Stimulated activated CD8-positive, alpha-beta memory T cell treated with anti-CD3 and anti-CD28 coated beads, Interleukin-4, amount 100 ng/mL, for 1 hour (primary cell): Measurements from ENCODE around the gene GLS.
"Not testable (repeated sequence)": the region's sequence is repeated elsewhere in the genome, so short reads cannot be mapped to it uniquely, and the experiment has no call there.

ENCODE experiments used
- DNase-seq, 2 donors: peaks; one replicate each; pipeline ENCODE4 v3.0.0-alpha.2; 2020; ENCODE audit warnings: low read depth in 2 of 2, low spot score in 1 of 2

The GLS gene

DNA sequence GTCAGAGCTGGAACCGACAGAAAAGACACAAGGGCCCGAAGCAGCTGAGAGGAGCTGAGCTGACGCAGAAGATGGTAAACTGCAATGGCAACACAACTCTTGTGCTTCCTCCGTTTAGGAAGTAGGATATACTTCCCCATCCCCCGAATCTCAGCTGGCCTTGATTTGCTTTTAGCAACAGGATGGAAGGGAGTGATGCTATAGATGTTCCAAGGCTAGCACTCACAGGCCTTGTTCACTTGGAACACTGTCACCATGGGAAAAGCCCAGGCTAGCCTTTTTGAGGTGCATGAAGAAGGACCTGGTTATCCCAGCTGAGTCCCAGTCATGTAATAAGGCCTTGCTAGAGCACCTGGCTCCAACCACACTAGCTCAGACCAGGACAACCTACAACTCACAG, 107.3 kb downstream of the GLS start:
- DNase-seq: no peak

DNA sequence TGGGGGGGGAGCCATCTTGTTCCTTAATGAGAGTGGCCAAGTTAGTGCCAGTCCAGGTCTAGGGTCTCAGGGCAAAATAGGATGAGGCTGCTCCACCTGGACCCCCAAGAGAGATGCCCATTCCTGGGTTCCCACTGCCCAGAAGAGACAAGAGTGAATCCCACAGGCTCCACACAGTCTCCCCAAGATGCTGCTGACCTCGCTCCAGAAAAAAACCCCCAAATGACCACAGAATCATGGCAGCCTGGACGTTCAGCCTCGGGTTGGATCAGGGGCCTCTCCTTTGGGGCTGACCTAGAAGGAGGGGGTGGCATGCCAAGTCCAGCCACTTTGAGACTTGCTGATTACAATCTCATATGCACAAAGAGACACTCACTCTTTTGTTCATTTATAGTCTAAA, 108.3 kb downstream of the GLS start:
- DNase-seq: no peak

DNA sequence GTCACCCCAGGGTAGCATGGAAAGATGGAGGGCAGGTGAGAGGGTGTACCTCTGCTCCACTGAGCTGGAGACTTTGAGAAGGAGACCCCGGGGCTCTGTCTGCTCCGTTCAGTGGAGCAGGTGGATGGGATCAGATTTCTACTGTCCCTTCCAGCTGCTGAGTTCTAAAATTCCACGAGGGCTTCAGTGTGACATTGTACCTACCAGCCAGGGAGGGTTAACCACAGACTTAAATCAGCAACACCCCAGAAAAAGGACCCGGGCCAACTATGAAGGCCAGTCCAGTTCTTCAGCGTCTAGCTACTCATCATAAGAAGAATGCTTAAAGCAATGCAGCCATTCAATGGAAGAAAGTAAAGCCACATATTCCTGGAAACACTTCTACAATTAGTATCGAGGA, 109.5 kb downstream of the GLS start:
- no peak for DNase-seq

DNA sequence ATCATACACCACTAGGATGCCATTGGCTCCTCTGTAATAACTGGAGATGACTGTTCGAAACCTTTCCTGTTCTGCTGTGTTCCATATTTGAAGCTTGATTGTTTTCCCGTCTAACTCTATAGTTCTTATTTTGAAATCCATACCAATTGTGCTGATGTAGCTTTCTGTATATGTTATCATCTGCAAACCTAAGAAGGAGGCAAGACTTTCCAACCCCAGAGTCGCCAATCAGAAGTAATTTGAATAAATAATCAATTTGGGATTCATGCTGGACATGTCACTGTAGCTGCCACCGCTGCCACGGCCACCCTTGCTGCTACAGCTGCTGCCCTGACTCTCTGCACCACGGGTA, 112.6 kb downstream of the GLS start:
- DNase-seq: no peak

DNA sequence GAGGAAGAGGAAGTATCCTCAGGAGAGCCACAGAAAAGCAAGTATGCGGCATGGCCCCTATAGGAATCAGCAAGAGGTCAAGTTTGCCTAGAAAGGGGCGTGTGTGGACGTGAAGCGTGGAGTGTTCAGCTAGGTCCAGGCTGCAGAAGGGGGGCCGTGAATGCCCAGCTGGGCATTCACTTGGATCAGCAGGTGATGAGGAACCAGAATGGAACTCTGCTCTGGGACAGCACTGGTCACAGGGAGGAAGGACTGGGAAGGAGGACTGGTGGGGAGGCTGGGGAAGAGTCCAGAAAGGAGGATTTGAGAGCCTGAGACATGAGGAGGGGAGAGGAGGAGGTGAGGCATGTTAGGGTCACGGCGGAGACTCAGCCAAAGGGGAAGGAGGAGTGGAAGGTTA, 113.5 kb downstream of the GLS start:
- no peak for DNase-seq

DNA sequence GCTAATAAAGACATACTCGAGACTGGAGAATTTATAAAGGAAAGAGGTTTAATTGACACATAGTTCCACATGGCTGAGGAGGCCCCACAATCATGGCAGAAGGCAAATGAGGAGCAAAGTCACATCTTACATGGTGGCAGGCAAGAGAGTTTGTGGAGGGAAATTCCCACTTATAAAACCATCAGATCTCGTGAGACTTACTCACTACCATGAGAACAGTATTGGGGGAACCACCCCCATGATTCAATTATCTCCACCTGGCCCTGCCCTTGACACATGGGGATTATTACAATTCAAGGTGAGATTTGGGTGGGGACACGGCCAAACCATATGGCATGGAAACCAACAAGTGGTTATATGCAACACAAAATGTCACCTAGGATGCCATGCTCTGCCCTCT, 114.7 kb downstream of the GLS start:
- not testable (repeated sequence) for DNase-seq

DNA sequence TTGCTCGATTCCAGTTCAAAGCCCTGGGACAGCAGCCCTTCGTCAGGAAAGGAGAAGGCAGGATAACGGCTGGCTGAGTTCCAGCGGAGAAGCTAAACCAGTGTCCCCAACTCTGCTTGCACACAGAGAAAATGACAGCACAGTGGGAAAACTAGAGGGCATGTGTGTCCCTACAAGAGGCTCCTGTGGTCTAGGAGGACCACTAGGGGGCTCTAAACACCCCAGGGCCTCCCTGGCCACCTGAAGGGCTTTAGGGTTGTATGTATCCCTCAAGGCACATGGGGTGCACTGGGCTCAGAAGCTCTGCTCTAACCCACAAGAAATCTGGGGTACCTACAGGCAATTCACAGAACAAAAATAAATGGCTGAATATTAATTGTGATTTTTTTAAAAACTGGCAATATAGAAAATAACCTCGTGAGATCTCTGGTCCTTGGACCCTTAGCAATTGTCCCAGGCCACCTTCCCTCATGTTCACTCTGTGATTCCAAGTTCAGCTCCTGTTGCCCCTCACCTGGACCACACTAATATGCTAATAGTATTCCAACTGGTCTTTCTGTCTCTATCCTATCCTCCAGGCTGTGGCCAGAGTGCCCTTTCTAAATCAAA, 115.8 kb downstream of the GLS start:
- no peak for DNase-seq

DNA sequence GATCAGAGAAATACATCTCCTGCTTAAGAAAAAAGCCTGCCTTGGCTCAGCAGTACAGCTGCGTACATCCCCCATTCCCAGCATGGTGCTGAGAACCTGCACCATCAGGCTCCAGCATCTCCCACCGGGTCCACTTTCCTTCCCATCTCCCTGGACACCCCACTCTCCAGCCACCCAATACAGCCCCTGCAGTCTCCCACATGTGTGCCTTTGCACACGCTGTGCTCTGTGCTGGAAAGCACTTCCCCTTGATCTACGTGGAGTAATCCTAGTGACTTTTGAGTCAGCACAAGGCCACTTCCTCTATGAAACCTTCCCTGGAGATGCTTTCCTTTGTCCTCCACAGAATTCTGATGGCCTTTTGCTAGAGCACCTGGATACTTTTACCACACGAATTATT, 116.3 kb downstream of the GLS start:
- no peak for DNase-seq

DNA sequence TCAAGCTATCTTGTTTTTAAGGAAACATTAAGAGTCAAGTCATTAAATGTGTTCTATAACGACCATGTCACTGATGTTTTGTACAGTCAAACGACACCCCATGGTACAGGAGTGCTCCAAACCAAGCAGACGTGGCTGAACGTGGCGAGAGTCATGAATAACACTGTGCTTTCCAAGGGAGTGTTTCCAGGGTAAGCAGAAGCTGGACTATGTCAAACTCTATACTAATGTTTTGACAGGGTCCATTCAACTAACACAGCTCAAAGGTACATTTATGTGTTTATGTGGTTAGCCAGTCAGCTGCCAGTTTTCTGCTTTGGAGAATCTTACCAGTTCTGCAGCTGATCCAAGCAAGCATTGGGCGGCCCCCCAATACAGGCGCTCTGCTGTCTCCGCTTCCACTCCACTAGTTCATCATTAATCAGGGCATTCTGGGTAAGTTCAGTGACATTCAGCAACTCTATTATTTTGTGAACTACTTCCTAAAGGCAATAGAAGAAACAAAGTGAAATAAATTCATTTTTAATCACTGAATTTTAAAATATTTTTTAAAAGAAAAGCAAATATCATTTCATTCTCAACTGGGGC, 117.0 kb downstream of the GLS start:
- DNase-seq: no peak

DNA sequence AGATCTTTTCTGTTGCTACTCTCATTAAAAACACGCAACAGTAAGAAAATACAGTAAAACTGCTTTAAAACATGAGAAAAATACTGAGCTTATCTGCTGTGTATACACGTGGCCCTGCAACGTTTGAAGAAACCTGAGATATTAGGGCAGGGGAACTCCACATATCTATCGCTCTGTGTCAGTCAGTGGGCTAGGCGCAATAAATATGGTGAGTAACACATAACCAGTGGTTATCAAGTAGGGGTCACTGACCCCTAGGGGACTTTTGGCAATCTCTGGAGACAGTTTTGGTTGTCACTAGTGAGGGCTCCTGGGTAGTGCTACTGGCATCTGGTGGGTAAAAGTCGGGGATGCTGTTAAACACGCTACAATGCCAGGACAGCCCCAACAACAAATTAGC, 118.4 kb downstream of the GLS start:
- DNase-seq: no peak

DNA sequence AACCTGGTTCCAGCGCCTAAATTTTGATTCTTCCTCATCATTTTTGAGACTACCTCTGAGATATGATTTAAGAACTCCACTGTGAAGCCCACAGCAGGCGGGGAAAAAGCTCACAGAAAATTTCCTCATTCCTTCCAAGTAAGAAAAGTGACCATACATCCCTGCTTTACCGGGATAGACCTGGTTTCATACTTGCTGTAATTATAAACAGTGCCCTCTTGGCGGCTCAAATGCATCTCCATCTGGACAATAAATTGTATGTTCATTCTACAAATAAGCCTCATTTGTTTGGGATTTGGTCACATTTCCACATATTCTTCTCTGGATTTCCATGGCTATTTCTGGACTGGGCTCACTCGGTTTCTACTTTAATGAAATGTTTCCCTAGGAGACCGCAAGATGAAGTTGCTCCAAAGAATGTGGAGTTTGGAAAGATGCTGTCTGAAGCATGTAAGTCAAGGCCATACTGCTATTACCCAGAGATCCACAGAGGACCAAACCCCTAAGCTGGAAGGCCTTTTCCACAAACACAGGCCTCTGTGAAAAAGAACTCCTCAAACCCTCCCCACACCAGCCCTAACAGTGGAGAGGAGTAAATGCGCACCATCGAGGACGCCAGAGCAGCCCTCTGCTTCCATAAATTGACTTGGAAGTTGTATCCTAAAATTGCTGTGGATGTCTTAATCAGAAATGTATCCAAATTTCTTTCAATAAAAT, 119.5 kb downstream of the GLS start:
- DNase-seq: no peak

DNA sequence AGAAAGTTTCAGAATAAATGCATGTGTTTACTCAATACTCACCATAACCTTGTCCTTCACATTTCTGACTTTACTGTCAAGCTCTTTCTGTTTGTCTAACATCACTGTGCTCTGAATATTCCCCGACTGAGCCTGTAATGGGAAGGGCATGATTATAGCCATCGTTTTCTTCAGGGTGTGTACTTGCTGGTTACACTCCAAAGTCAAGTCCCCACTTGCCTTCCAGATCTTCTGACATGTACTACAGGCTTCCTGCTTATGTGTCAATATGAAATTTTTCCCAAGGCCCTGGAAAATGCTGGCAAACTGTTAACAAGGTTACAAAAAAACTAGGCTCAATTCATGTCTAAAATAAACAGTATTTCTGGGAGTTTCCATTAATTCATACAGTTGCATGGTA, 120.4 kb downstream of the GLS start:
- no peak for DNase-seq

DNA sequence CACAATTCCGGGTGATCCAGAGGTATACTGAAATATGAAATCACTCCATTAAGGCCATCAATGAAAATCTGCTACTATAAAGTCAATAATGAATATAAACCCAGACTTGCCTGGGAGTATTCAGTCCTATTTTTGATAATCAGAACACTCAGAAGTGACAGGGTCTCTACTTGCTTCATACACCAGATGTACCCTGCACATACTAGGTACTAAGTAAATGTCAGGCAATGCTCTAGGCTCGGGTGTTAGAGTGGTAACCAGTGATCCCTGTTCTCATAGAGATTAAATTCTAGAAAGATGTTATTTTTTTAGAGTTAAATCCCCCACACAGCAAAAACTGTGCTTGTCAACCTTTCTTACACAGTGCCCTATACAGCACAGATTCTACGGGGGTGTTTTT, 121.0 kb downstream of the GLS start:
- no peak for DNase-seq

DNA sequence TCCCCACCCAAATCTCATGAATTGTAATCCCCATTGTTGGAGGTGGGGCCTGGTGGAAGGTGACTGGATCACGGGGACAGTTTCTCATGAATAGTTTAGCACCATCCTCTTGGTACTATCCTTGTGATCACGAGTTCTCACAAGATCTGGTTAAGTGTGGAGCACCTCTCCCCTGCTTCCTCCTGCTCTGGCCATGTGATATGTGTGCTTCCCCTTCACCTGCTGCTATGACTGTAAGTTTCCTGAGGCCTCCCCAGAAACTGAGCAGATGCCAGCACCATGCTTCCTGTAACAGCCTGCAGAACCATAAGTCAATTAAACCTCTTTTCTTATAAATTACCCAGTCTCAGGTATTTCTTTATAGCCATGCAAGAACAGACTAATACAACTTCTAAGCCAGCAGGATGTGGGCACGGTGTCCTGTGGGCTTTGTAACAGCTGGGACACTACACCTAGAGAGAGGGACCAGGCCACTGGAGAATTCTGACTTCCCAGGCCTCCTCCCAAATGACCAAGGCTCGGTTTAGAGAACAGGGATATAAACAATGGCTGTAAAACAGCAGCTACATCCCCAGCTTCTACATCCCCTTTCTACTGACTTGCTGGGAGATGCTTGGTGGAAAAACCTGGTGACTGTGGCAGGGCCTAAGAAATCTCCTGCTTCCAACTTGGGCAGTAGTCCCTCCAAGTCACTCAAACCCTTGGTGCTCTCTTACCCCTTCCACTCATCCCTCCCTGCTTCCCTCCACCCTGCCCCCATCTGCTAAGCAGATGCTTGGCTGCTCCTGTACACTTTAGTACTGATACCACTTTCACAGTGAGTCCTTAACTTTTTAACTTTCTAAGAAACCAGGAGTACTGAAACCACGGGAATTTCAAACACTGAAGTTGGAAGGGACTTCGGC, 123.0 kb downstream of the GLS start:
- DNase-seq: no peak

DNA sequence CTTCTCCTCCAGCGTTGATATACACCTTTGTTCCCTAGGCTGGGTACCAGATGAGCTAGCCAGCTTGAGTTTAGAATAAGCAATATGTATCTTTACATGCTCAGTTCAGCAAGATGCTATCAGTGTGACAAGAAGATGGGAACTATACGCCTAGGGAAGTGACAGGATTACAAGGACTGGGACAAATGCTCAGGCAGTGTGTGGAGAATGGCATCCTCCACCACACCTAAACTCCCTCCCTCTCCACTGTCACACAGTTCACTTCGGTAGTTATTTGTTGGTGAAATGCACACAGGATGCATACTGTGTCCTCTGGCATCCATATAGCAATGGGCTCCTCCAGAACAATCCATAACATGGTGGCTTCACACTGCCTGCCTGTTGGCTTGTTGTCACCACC, 125.7 kb downstream of the GLS start:
- DNase-seq: no peak

DNA sequence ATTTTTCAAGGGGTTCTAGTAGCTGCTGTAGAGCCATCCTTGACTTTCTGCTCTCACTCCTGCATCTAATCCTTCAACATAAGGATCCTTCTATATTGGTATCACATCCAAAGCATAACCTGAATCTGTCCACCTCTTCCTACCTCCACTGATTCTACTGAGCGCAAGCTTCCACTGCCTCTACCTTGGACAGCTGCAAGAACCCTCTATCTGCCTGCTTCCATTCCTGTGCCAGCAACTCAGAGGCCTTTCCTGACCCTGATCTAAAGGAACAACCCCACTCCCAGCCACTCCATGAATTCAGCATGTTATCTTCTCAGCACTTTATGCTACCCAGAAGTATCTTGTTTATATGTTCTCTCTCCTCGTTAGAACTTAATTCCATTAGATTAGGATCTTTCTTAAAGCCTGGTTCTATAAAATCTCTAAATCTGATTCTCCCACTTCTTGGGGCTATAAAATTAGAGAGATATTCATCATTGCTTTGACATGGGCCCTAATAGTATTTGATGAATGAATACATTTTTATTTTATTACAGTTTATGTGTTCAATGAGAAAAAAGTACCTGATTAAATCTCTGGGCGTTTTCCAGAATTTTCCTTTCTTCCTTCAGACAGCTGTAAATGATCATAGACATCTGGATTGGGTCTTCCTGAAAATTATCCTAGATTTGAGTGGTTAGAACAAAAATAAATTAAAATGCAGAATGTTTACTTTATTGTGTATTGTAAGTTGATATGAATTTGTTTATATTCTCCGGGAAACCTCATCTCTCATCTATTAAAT, 126.6 kb downstream of the GLS start:
- DNase-seq: no peak

DNA sequence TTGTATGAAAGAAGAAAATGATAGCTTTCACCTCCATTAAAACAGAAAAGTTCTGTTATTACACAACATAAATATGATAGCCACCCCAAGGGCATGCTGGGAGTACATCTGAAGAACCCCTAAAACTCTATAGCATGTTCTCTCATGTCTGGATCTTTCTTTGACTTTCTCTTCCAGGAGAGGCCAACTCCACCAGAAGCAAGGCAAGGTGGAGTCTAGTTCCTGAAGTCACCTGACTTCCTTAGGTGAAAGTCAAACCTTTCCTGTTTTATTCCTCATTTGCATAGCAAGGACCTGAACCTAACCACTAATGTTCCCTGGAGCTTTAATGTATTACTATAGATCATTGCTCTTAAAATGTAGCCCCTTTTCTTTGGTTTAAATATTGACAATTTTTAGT, 127.7 kb downstream of the GLS start:
- DNase-seq: no peak

DNA sequence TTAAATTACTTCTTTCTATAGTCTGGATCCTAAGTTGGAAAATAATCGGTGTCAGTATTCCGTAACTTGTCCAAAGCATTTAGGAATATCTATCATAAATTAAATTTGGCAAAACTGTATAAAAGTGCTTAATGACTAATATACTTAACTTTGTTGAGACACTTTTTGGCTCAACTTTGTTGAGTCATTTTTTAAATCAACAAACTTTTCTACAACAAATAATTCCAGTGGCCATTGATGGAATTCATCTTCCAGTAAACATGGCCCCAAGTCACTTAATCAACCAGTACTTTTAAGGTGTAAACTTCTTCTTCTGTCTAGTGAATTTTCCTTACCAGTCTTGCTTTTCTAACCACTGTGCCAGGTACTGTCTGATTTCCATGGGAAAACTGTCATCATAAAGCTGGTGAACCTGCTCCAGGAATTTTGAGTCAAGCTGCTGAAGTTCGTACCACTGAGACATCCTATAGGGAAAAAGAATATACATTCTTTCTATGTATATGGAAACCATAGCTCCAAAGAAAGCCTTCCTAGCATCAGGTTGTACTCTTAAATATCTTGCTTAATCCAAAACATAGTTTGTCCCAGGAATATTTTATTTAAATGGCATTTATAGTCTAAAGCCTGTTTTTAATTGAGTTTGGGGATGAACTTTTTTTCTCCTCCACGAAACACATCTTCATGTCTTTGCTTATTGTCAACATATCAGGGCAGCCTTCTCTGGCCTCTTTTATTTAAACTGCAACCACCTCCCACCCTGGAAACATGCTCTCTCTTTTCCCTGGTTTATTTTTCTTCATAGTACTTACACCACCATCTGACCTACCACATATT, 129.1 kb downstream of the GLS start:
- no peak for DNase-seq

DNA sequence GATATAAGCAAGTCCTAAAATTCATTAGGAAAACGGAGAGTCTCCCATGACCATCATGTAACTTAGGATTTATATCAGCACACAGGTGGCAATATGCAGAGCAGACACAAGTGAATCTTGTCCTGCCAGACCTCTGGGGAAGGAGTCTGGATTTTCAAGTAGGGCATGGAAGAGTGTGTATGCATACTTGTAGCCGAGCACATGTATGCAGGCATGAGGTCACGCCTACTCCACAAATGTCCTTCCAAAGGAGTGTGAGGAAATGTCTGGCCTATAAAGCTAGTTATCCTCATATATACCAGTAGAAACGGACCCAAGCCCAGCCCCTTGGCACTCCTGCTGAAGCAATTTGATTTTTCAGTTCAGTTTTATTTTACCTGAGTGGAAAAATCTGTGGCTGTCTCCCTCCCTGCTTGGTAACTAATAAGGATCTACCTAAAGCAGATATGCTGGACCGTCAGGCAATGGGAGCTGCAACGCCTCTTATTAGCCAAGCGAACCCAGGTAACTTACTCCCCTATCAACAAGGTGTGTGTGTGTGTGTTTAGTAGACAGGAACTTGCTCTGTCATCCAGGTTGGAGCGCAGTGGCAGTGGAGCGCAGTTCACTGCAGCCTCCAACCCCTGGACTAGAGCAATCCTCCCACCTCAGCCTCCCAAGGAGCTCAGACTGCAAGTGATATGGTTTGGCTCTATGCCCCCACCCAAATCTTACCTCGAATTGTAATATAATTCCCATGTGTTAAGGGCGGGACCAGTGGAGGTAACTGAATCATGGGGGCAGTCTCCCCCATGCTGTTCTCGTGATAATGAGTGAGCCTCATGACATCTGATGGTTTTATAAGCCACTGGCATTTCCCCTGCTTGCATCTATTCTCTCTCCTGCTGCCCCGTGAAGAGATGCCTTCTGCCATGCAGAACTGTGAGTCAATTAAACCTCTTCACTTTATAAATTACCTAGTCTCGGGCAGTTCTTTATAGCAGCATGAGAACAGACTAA, 130.6 kb downstream of the GLS start:
- DNase-seq: no peak
